Naive thymus-derived CD8-positive, alpha-beta T cell (primary cell): ENCODE data around the gene GATAD2A. TPM values are rescaled to one million over a fixed set of nuclear protein-coding genes. Genes with fewer than 3 reads are reported as not detected.
A peak's percentile ranks its signal among the peaks of the same experiment; 100 is the strongest.
"Not testable (repeated sequence)": the region's sequence is repeated elsewhere in the genome, so short reads cannot be mapped to it uniquely, and the experiment has no call there.

Experiments
- ATAC-seq, 2 donors: fragments of 150-1000 bp; cut with Tn5 transposase in 1 of 2; sonication (Bioruptor Pico), chemical (Tn5 transposase) in 1 of 2; 1 replicate in 1 of 2; 2 replicates in 1 of 2; pipeline ENCODE4 v1.10.0; 2021; ENCODE audit warnings: mild to moderate bottlenecking in 2 of 2, moderate library complexity in 2 of 2
- POLR2A ChIA-PET: fragments of 350-600 bp; sonication (Branson Sonifier 250); formaldehyde crosslinking; loops from one replicate; lab custom pipeline; 2021; ENCODE audit warnings: antibody characterized with exemption; lab: Charles Lee
- DNase-seq, 10 donors: peaks; one replicate each; pipeline versions ENCODE4 v3.0.0 to v3.0.0-alpha.2; 2020 to 2022
- H3K27ac Mint-ChIP-seq, 10 donors: one replicate each; pipeline ENCODE4 v1.8.0; 2020 to 2022; ENCODE audit warnings: mild to moderate bottlenecking in 10 of 10, mixed read lengths in 10 of 10, moderate library complexity in 4 of 10, inconsistent platforms in 1 of 10
- H3K27me3 Mint-ChIP-seq, 5 donors: one replicate each; pipeline ENCODE4 v1.8.0; 2021 to 2022; ENCODE audit warnings: mixed read lengths in 5 of 5
- H3K36me3 Mint-ChIP-seq, 3 donors: one replicate each; pipeline ENCODE4 v1.8.0; 2020 to 2022; ENCODE audit warnings: mixed read lengths in 3 of 3, mild to moderate bottlenecking in 2 of 3, inconsistent platforms in 1 of 3
- H3K4me1 Mint-ChIP-seq, 4 donors: one replicate each; pipeline ENCODE4 v1.8.0; 2021 to 2022; ENCODE audit warnings: mixed read lengths in 4 of 4
- H3K4me3 Mint-ChIP-seq, 10 donors: one replicate each; pipeline ENCODE4 v1.8.0; 2020 to 2022; ENCODE audit warnings: mild to moderate bottlenecking in 10 of 10, mixed read lengths in 10 of 10, moderate library complexity in 6 of 10, inconsistent platforms in 1 of 10
- H3K9me3 Mint-ChIP-seq, 9 donors: one replicate each; pipeline ENCODE4 v1.8.0; 2020 to 2022; ENCODE audit warnings: mixed read lengths in 9 of 9, mild to moderate bottlenecking in 3 of 9, inconsistent platforms in 1 of 9, moderate library complexity in 1 of 9
- polyA plus RNA-seq, 3 donors: library from polyadenylated mRNA; unstranded; fragments of 300-500 nt; fragmentation: Illumina TruSeq; gene quantifications; one replicate each; pipeline ENCODE4 v1.2.3, GENCODE V29; 2021
- total RNA-seq, 8 experiments: library from RNA in 2 of 8; stranded (reverse) in 2 of 8; gene quantifications; one replicate each; pipeline ENCODE4 v1.2.3 and lab custom pipeline; 2021 to 2026

Gene GATAD2A
- total and polyA plus RNA-seq, 5 experiments from 2014 or later, result 14.5 to 107 (median 35.1) TPM

GRCh38 chr19:19380316-19380715 is 25.2 kb upstream of the GATAD2A start:
- ATAC-seq, H3K27me3 Mint-ChIP-seq, H3K36me3 Mint-ChIP-seq, H3K27ac Mint-ChIP-seq, DNase-seq, H3K4me1 Mint-ChIP-seq, H3K4me3 Mint-ChIP-seq, H3K9me3 Mint-ChIP-seq: not testable (repeated sequence)
- POLR2A ChIA-PET, result interaction anchor here (0.6 kb wide), 1 partner anchor 579 kb away, joined by 3 read pairs; no protein-coding TSS in a partner anchor

GRCh38 chr19:19381007-19381926 is 24.2 kb upstream of the GATAD2A start:
- Mint-ChIP-seq H3K4me1 (peaks cover 1 to 8% (median 6%) of the 10 kb centered on the region in 4 donors), H3K36me3 (no peaks in the 10 kb centered on the region), H3K27me3 (no peaks in the 10 kb centered on the region), H3K27ac (no peak overlapping the region), H3K9me3 (no peaks in the 10 kb centered on the region), H3K4me3 (no peak overlapping the region)
- no peak for ATAC-seq
- DNase-seq, result no peak
- POLR2A ChIA-PET, result interaction anchor here (0.6 kb wide), 1 partner anchor 578 kb away, joined by 3 read pairs; no protein-coding TSS in a partner anchor

GRCh38 chr19:19382118-19382517 is 23.4 kb upstream of the GATAD2A start:
- Mint-ChIP-seq H3K27ac (no peak overlapping the region), H3K4me1 (peaks cover 7 to 15% (median 12%) of the 10 kb centered on the region in 4 donors), H3K9me3 (no peaks in the 10 kb centered on the region), H3K4me3 (peak overlapping the region in 6 of 10 donors; percentile 18 to 48 (median 38)), H3K27me3 (no peaks in the 10 kb centered on the region), H3K36me3 (no peaks in the 10 kb centered on the region)
- POLR2A ChIA-PET, result interaction anchor here (0.9 kb wide), 1 partner anchor 9 kb away, joined by 3 read pairs; no protein-coding TSS in a partner anchor
- ATAC-seq, result no peak
- DNase-seq, result no peak

- DNase-seq (no peak), ATAC-seq (no peak)
- H3K9me3 Mint-ChIP-seq, result no peaks in the 10 kb centered on the region
- no peaks in the 10 kb centered on the region for H3K27me3 Mint-ChIP-seq
- peaks cover 22 to 39% (median 36%) of the 10 kb centered on the region in 4 donors for H3K4me1 Mint-ChIP-seq
- peak overlapping the region; percentile 79 to 100 (median 92) for H3K4me3 Mint-ChIP-seq
- H3K36me3 Mint-ChIP-seq, result no peaks in the 10 kb centered on the region
- H3K27ac Mint-ChIP-seq, result peak overlapping the region in 3 of 10 donors; percentile 56 to 95 (median 93)
- POLR2A ChIA-PET, result interaction anchor here (0.5 to 3.0 kb wide), 8 partner anchors 11 to 193 kb away, joined by 3 to 46 read pairs (median 7); partner anchors contain the start of genes BORCS8, GATAD2A, NDUFA13 and RFXANK
These were observed 21.0 kb upstream of the GATAD2A start for GRCh38 chr19:19384486-19384885.

- Mint-ChIP-seq H3K36me3 (no peaks in the 10 kb centered on the region), H3K27me3 (no peaks in the 10 kb centered on the region), H3K9me3 (no peaks in the 10 kb centered on the region), H3K27ac (peak overlapping the region; percentile 86 to 96 (median 94)), H3K4me3 (peak overlapping the region; percentile 85 to 100 (median 92)), H3K4me1 (peaks cover 27 to 47% (median 44%) of the 10 kb centered on the region in 4 donors)
- DNase-seq, result peak; percentile 97 to 100 (median 99)
- POLR2A ChIA-PET, result interaction anchor here (0.5 to 3.0 kb wide), 19 partner anchors 10 to 220 kb away, joined by 3 to 46 read pairs (median 3); partner anchors contain the start of genes BORCS8, GATAD2A, MAU2 and NDUFA13
- ATAC-seq, result peak; percentile 90
These were observed 20.2 kb upstream of the GATAD2A start for GRCh38 chr19:19385131-19385895.

- POLR2A ChIA-PET, result interaction anchor here (0.9 to 4.8 kb wide), 15 partner anchors 9 to 220 kb away, joined by 3 to 46 read pairs (median 5); partner anchors contain the start of genes GATAD2A, MAU2, NDUFA13 and SUGP1
- Mint-ChIP-seq H3K4me3 (peak overlapping the region; percentile 88 to 100 (median 93)), H3K4me1 (peaks cover 34 to 54% (median 51%) of the 10 kb centered on the region in 4 donors), H3K27me3 (no peaks in the 10 kb centered on the region), H3K27ac (peak overlapping the region; percentile 84 to 96 (median 94)), H3K9me3 (no peaks in the 10 kb centered on the region), H3K36me3 (no peaks in the 10 kb centered on the region)
- ATAC-seq (peak; percentile 16 to 36), DNase-seq (peak in 8 of 10 donors; percentile 17 to 72 (median 30))
These were observed 19.3 kb upstream of the GATAD2A start for GRCh38 chr19:19385896-19386869.

- H3K4me3 Mint-ChIP-seq, result peak overlapping the region; percentile 88 to 100 (median 93)
- no peaks in the 10 kb centered on the region for H3K36me3 Mint-ChIP-seq
- no peak for ATAC-seq
- POLR2A ChIA-PET, result interaction anchor here (0.6 to 4.8 kb wide), 3 partner anchors 18 to 93 kb away, joined by 3 to 26 read pairs (median 7); partner anchors contain the start of gene GATAD2A
- peak overlapping the region in 9 of 10 donors; percentile 86 to 96 (median 93) for H3K27ac Mint-ChIP-seq
- DNase-seq, result no peak
- no peaks in the 10 kb centered on the region for H3K9me3 Mint-ChIP-seq
- H3K4me1 Mint-ChIP-seq, result peaks cover 37 to 57% (median 56%) of the 10 kb centered on the region in 4 donors
- H3K27me3 Mint-ChIP-seq, result no peaks in the 10 kb centered on the region
These were observed 18.4 kb upstream of the GATAD2A start for GRCh38 chr19:19387108-19387507.

GRCh38 chr19:19388568-19389555 is 16.6 kb upstream of the GATAD2A start:
- POLR2A ChIA-PET, result interaction anchor here (0.5 to 4.8 kb wide), 5 partner anchors 10 to 245 kb away, joined by 3 to 26 read pairs (median 4); partner anchors contain the start of genes GATAD2A and TSSK6
- Mint-ChIP-seq H3K9me3 (no peaks in the 10 kb centered on the region), H3K4me1 (peaks cover 41 to 66% (median 61%) of the 10 kb centered on the region in 4 donors), H3K27me3 (no peaks in the 10 kb centered on the region), H3K4me3 (peak overlapping the region; percentile 88 to 100 (median 93)), H3K36me3 (no peaks in the 10 kb centered on the region), H3K27ac (peak overlapping the region; percentile 52 to 96 (median 86))
- DNase-seq (no peak), ATAC-seq (no peak)

GRCh38 chr19:19389683-19390082 is 15.8 kb upstream of the GATAD2A start:
- peak overlapping the region in 9 of 10 donors; percentile 53 to 96 (median 88) for H3K27ac Mint-ChIP-seq
- POLR2A ChIA-PET, result interaction anchor here (0.6 to 4.8 kb wide), 3 partner anchors 10 to 101 kb away, joined by 3 to 26 read pairs (median 5); partner anchors contain the start of gene GATAD2A

GRCh38 chr19:19394333-19394732 is 11.1 kb upstream of the GATAD2A start:
- H3K4me1 Mint-ChIP-seq, result peaks cover 27 to 73% (median 51%) of the 10 kb centered on the region in 4 donors
- POLR2A ChIA-PET, result interaction anchor here (0.6 to 3.8 kb wide), 6 partner anchors 11 to 1642 kb away, joined by 3 to 22 read pairs (median 5); partner anchors contain the start of genes GATAD2A and ZNF14
- peak overlapping the region in 7 of 10 donors; percentile 28 to 72 (median 60) for H3K4me3 Mint-ChIP-seq
- not testable (repeated sequence) for ATAC-seq, DNase-seq, H3K36me3 Mint-ChIP-seq, H3K27me3 Mint-ChIP-seq, H3K9me3 Mint-ChIP-seq
- H3K27ac Mint-ChIP-seq, result peak overlapping the region in 8 of 10 donors; percentile 25 to 90 (median 74)

More at GRCh38 chr19:19389683-19390082, 15.8 kb upstream of the GATAD2A start:
- Mint-ChIP-seq H3K4me1 (peaks cover 43 to 74% (median 66%) of the 10 kb centered on the region in 4 donors), H3K4me3 (peak overlapping the region in 9 of 10 donors; percentile 90 to 100 (median 94))
- ATAC-seq, H3K36me3 Mint-ChIP-seq, H3K27me3 Mint-ChIP-seq, H3K9me3 Mint-ChIP-seq, DNase-seq: not testable (repeated sequence)
